ENCODE data around the gene GORASP2.
"Not testable (repeated sequence)": the region's sequence is repeated elsewhere in the genome, so short reads cannot be mapped to it uniquely, and the experiment has no call there.

GORASP2 gene

DNA sequence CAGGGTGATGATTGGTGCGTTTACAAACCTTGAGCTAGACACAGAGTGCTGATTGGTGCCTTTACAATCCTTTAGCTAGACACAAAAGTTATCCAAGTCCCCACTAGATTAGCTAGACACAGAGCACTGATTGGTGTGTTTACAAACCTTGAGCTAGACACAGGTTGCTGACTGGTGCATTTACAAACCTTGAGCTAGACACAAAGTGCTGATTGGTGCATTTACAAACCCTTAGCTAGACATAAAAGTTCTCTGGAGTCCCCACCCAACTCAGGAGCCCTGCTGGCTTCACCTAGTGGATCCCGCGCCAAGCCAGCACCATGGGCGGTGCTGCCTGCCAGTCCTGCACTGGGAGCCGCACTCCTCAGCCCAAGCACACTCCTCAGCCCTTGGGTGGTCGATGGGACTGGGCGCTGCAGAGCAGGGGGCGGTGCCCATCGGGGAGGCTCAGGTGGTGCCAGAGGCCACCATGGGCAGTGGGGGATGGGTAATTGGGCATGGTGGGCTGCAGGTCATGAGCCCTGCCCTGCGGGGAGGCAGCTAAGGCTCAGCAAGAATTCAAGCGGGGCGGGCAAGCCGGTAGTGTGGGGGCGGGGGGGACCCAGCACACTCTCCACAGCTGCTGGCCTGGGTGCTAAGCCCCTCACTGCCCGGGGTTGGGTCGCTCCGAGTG, 13.9 kb upstream of the GORASP2 start:
- not testable (repeated sequence) for H3K27ac Mint-ChIP-seq, H3K4me3 Mint-ChIP-seq, H3K4me1 Mint-ChIP-seq, DNase-seq, ATAC-seq, H3K27me3 Mint-ChIP-seq
- H3K9me3 Mint-ChIP-seq, result peaks cover 35 to 63% of the 10 kb centered on the region in 2 donors

DNA sequence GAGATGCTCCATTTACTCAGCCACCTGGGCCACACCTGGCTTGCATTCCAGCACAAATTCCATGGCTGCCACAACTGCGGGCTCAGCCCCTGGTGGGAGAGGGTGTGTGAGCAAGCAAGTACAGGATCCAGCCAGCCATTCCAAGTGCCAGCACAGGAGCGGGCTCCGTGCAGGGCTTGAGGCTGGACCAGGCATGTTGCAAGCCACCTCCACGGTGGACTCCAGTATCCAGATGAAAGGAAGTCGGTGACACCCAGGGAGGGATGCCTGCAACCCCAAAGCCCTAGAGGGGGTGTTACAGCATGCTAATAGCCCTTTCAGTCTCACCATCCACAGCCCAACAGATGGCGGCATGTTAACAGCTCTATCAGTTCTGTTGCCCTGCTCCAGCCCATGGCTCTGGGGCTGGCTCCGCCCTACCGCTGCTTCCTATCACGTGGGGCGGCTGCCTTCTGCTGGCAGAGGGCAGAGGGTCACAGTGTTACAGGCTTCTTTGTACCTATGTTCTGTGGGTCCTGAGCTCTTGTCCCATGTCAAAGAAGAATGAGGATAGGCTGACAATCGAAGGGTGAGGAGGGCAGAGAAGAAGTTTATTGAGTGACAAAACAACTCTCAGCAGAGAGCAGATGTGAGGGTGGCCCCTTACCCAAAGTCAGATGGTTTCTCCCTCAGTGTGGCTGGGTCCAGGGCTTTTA, 11.7 kb upstream of the GORASP2 start:
- Mint-ChIP-seq H3K27ac (no peak overlapping the region), H3K27me3 (no peaks in the 10 kb centered on the region), H3K9me3 (peaks cover 30 to 56% of the 10 kb centered on the region in 2 donors), H3K4me1 (no peaks in the 10 kb centered on the region), H3K4me3 (no peak overlapping the region)
- ATAC-seq (no peak), DNase-seq (no peak)

GRCh38 chr2:170917957-170918356, 11.1 kb upstream of the GORASP2 start:
- Mint-ChIP-seq H3K4me1 (no peaks in the 10 kb centered on the region), H3K4me3 (no peak overlapping the region), H3K27ac (no peak overlapping the region), H3K27me3 (no peaks in the 10 kb centered on the region), H3K9me3 (peaks cover 26 to 51% of the 10 kb centered on the region in 2 donors)
- DNase-seq (no peak), ATAC-seq (no peak)

DNA sequence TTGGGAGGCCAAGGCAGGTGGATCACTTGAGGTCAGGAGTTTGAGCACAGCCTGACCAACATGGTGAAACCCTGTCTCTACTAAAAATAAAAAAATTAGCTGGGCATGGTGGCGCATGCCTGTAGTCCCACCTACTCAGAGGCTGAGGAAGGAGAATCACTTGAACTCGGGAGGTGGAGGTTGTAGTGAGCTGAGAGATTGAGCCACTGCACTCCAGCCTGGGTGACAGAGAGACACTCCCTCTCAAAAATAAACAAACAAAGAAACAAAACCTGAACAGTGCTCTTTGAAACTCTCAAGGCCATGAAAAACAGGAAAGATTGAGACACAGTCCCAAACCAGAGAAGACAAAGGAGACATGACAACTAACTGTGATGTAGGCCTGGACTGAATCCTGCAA, 7.2 kb upstream of the GORASP2 start:
- not testable (repeated sequence) for DNase-seq, H3K4me1 Mint-ChIP-seq, ATAC-seq, H3K27ac Mint-ChIP-seq, H3K27me3 Mint-ChIP-seq, H3K4me3 Mint-ChIP-seq
- H3K9me3 Mint-ChIP-seq, result peaks cover 14 to 26% of the 10 kb centered on the region in 2 donors

- Mint-ChIP-seq H3K4me1 (peaks cover 17% of the 10 kb centered on the region), H3K27me3 (no peaks in the 10 kb centered on the region), H3K4me3 (no peak overlapping the region), H3K27ac (no peak overlapping the region), H3K9me3 (peaks cover 9 to 16% of the 10 kb centered on the region in 2 donors)
- ATAC-seq (no peak), DNase-seq (no peak)
Observed at GRCh38 chr2:170922634-170923494, 6.2 kb upstream of the GORASP2 start.

- DNase-seq (no peak), ATAC-seq (no peak)
- peaks cover 7 to 11% of the 10 kb centered on the region in 2 donors for H3K9me3 Mint-ChIP-seq
- H3K27me3 Mint-ChIP-seq, result no peaks in the 10 kb centered on the region
- H3K4me3 Mint-ChIP-seq, result no peak overlapping the region
- peaks cover 25% of the 10 kb centered on the region for H3K4me1 Mint-ChIP-seq
- H3K27ac Mint-ChIP-seq, result no peak overlapping the region
Observed at GRCh38 chr2:170923799-170924198, 5.3 kb upstream of the GORASP2 start.

DNA sequence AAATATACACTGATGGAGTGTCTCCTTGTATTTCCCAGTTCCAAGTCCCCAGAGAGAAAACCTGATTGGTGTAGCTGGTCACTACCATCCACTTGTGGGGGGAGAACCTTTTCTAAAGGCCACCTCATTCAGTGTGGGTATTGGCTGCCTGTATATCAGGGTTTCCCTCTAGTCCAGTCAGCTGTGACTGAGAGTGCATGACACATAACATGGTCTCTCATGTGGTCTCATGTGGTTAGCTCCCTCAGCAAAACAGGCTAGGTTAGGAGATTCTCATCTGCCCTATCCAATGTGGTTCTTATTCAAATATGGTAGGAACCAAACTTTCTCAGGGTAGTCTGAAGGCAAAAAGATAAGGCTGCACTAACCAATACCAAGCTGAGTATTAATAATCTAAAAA, 4.1 kb upstream of the GORASP2 start:
- DNase-seq (peak; percentile 11 to 35), ATAC-seq (no peak)
- Mint-ChIP-seq H3K4me1 (peaks cover 25% of the 10 kb centered on the region), H3K27me3 (no peaks in the 10 kb centered on the region), H3K9me3 (peaks cover 5 to 11% of the 10 kb centered on the region in 2 donors), H3K27ac (peak overlapping the region; percentile 40 to 89), H3K4me3 (no peak overlapping the region)

GRCh38 chr2:170925923-170926322, 3.1 kb upstream of the GORASP2 start:
- DNase-seq (no peak), ATAC-seq (no peak)
- H3K4me3 Mint-ChIP-seq, result no peak overlapping the region
- H3K27ac Mint-ChIP-seq, result no peak overlapping the region
- no peaks in the 10 kb centered on the region for H3K27me3 Mint-ChIP-seq
- peaks cover 5 to 11% of the 10 kb centered on the region in 2 donors for H3K9me3 Mint-ChIP-seq
- H3K4me1 Mint-ChIP-seq, result peaks cover 31% of the 10 kb centered on the region

GRCh38 chr2:170926743-170927297, 2.2 kb upstream of the GORASP2 start:
- Mint-ChIP-seq H3K27me3 (no peaks in the 10 kb centered on the region), H3K4me1 (peaks cover 40% of the 10 kb centered on the region), H3K4me3 (peak overlapping the region; percentile 23 to 32), H3K9me3 (peaks cover 5 to 11% of the 10 kb centered on the region in 2 donors), H3K27ac (no peak overlapping the region)
- no peak for DNase-seq
- ATAC-seq, result no peak

DNA sequence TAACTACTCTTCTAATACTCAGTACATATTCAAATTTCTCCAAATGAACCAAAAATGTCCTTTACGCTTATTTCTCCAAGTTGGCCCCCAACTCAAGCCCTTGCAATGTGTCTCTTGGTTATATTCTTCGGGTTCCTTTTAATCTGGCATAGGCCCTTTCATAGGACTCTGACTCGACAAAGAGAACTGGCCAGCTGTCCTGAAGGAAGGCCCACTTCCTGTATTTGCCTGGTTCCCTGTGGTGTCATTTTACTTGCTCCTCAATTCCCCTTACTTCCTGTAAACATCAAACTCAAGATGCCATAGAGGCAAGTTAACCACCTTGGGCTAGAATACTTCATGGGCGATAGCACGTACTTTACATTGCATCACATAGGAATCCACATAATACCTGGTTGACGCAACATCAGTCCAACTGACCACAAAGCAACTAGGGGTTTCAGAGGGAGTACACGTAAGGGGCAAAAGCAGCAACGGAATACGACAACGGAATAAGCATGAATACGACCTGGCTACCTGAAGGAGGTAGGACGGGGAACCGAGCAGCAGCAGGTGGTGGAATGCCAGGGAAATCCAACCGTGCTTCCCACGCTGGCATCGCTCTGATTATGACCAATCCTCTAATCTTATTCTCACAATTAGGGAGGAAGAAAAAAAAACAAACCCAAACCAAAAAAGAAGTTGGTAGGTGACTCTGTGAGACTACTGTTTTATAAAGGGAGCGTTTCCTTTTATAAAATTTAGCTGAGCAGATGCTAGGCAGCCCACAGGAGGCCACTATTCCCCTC, 823 bp upstream of the GORASP2 start:
- no peak for ATAC-seq
- no peaks in the 10 kb centered on the region for H3K27me3 Mint-ChIP-seq
- H3K27ac Mint-ChIP-seq, result peak overlapping the region; percentile 96 to 99
- H3K9me3 Mint-ChIP-seq, result peaks cover 5 to 11% of the 10 kb centered on the region in 2 donors
- DNase-seq, result peak in 1 of 2 donors; percentile 29
- peak overlapping the region; percentile 86 to 98 for H3K4me3 Mint-ChIP-seq
- peaks cover 49% of the 10 kb centered on the region for H3K4me1 Mint-ChIP-seq

GRCh38 chr2:170929686-170930050, 615 bp downstream of the GORASP2 start:
- ATAC-seq, result no peak

GRCh38 chr2:170930131-170930990, 1.3 kb downstream of the GORASP2 start:
- Mint-ChIP-seq H3K27me3 (no peaks in the 10 kb centered on the region), H3K4me1 (peaks cover 49% of the 10 kb centered on the region), H3K4me3 (peak overlapping the region; percentile 93 to 98), H3K9me3 (peaks cover 0 to 5% of the 10 kb centered on the region in 2 donors), H3K27ac (peak overlapping the region; percentile 99 to 100)
- DNase-seq, result peak; percentile 61 to 73
- peak; percentile 64 for ATAC-seq

More at GRCh38 chr2:170929686-170930050, 615 bp downstream of the GORASP2 start:
- H3K27me3 Mint-ChIP-seq, result no peaks in the 10 kb centered on the region
- H3K9me3 Mint-ChIP-seq, result peaks cover 4 to 10% of the 10 kb centered on the region in 2 donors
- H3K27ac Mint-ChIP-seq, result peak overlapping the region; percentile 99 to 100
- H3K4me3 Mint-ChIP-seq, result peak overlapping the region; percentile 93 to 98
- peaks cover 54% of the 10 kb centered on the region for H3K4me1 Mint-ChIP-seq
- no peak for DNase-seq

- H3K27me3 Mint-ChIP-seq, result no peaks in the 10 kb centered on the region
- H3K4me3 Mint-ChIP-seq, result peak overlapping the region; percentile 93 to 98
- ATAC-seq, result no peak
- H3K9me3 Mint-ChIP-seq, result peaks cover 0 to 5% of the 10 kb centered on the region in 2 donors
- DNase-seq, result no peak
- H3K4me1 Mint-ChIP-seq, result peaks cover 54% of the 10 kb centered on the region
- peak overlapping the region in 1 of 2 donors; percentile 100 for H3K27ac Mint-ChIP-seq
Observed at GRCh38 chr2:170930991-170931266, 1.9 kb downstream of the GORASP2 start.

DNA sequence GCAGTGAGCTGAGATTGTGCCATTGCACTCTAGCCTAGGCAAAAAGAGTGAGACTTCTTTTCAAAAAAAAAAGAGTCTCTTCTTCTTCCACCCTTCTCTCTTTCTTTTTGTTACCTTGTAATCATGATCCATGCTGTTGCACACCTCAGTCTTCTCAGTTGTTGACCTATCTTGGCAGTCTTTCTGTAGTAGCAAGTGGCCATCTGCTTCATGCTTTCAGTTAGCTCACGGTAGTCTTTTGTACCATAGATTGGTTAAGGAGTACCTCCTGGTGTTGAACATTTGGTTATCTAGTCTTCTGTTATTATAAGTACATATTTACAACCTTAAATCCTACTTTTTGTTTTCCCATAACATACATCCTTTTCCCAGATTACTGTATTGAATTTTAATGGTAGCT, 3.1 kb downstream of the GORASP2 start:
- peaks cover 0 to 5% of the 10 kb centered on the region in 2 donors for H3K9me3 Mint-ChIP-seq
- H3K27me3 Mint-ChIP-seq, result no peaks in the 10 kb centered on the region
- peaks cover 52% of the 10 kb centered on the region for H3K4me1 Mint-ChIP-seq
- ATAC-seq (no peak), DNase-seq (no peak)
- no peak overlapping the region for H3K4me3 Mint-ChIP-seq
- no peak overlapping the region for H3K27ac Mint-ChIP-seq

Data from stimulated activated naive CD8-positive, alpha-beta T cell treated with anti-CD3 and anti-CD28 coated beads, Interleukin-15, amount 100 ng/mL, for 72 hours (primary cell).